Tibial artery (tissue), 4 donors: Measurements from ENCODE around the gene UGT2B15.
"Not testable (repeated sequence)": the region's sequence is repeated elsewhere in the genome, so short reads cannot be mapped to it uniquely, and the experiment has no call there.

ENCODE experiments used
- DNase-seq, 2 donors: peaks; one replicate each; pipeline ENCODE4 v3.0.0-alpha.2; 2019
- H3K27ac ChIP-seq, 2 donors: fragments of 200-600 bp; sonication (generic) in 1 of 2; 1 replicate in 1 of 2; 2 replicates in 1 of 2; pipeline ENCODE4 v1.5.1; 2018 to 2019; ENCODE audit warnings: mild to moderate bottlenecking in 1 of 2
- H3K27me3 ChIP-seq, 2 donors: fragments of 200-600 bp; sonication (generic) in 1 of 2; one replicate each; pipeline versions ENCODE4 v1.5.1 to v1.6.0; 2016 to 2019
- H3K36me3 ChIP-seq, 3 donors: fragments of 200-600 bp; sonication (generic) in 2 of 3; one replicate each; pipeline ENCODE4 v1.5.1; 2016 to 2019; ENCODE audit warnings: mild to moderate bottlenecking in 2 of 3
- H3K4me1 ChIP-seq, 4 donors: fragments of 200-600 bp; sonication (generic) in 2 of 4; 1 replicate in 3 of 4; 2 replicates in 1 of 4; pipeline ENCODE4 v1.5.1; 2016 to 2019
- H3K4me3 ChIP-seq, 2 donors: fragments of 200-600 bp; sonication (generic) in 1 of 2; 1 replicate in 1 of 2; 2 replicates in 1 of 2; pipeline ENCODE4 v1.5.1; 2018 to 2019; ENCODE audit warnings: mild to moderate bottlenecking in 2 of 2
- H3K9me3 ChIP-seq, 3 donors: fragments of 200-600 bp; sonication (generic) in 1 of 3; one replicate each; pipeline ENCODE4 v1.5.1; 2016 to 2019
- intact Hi-C: fragments of 100-400 bp; cut with DNase I; formaldehyde crosslinking; loops from one replicate; pipeline ENCODE4 v1.15.0; 2023; ENCODE audit warnings: low total_unique reads
- TF ChIP-seq, protein P1 (sequence below), 2 experiments: fragments of 200-600 bp in 1 of 2; fragments of 450-650 bp in 1 of 2; IDR thresholded peaks; one replicate each; pipeline ENCODE4 v1.5.1; 2017 to 2019; ENCODE audit warnings: antibody characterized with exemption in 2 of 2, mild to moderate bottlenecking in 1 of 2, moderate library complexity in 1 of 2

Gene UGT2B15

DNA sequence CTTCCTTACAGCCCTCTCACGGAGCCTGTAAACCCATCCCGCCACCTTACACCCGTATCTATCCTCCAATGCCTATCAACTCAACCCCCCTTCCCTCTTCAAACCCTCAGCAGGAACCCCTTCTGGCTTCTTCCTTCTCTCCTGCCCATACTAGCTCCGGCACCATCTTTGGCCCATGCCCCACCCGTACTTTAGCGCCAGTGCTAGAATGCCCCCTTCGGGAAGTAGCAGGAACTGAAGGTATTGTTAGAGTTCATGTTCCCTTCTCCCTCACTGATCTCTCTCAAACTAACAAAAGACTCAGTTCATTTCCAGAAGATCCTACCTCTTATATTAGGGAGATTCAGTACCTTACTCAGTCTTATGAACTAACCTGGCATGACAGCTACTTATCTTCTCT is 2.7 kb upstream of the UGT2B15 start:
- intact Hi-C loops, result no loop called here
- Histone ChIP-seq H3K9me3 (no peaks in the 10 kb centered on the region), H3K4me3 (no peak overlapping the region), H3K27ac (no peak overlapping the region), H3K4me1 (no peaks in the 10 kb centered on the region), H3K27me3 (no peaks in the 10 kb centered on the region), H3K36me3 (no peaks in the 10 kb centered on the region)
- TF ChIP-seq, protein P1, sequence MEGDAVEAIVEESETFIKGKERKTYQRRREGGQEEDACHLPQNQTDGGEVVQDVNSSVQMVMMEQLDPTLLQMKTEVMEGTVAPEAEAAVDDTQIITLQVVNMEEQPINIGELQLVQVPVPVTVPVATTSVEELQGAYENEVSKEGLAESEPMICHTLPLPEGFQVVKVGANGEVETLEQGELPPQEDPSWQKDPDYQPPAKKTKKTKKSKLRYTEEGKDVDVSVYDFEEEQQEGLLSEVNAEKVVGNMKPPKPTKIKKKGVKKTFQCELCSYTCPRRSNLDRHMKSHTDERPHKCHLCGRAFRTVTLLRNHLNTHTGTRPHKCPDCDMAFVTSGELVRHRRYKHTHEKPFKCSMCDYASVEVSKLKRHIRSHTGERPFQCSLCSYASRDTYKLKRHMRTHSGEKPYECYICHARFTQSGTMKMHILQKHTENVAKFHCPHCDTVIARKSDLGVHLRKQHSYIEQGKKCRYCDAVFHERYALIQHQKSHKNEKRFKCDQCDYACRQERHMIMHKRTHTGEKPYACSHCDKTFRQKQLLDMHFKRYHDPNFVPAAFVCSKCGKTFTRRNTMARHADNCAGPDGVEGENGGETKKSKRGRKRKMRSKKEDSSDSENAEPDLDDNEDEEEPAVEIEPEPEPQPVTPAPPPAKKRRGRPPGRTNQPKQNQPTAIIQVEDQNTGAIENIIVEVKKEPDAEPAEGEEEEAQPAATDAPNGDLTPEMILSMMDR (IDR thresholded peaks at IDR 0.05), result no peak
- DNase-seq, result no peak

DNA sequence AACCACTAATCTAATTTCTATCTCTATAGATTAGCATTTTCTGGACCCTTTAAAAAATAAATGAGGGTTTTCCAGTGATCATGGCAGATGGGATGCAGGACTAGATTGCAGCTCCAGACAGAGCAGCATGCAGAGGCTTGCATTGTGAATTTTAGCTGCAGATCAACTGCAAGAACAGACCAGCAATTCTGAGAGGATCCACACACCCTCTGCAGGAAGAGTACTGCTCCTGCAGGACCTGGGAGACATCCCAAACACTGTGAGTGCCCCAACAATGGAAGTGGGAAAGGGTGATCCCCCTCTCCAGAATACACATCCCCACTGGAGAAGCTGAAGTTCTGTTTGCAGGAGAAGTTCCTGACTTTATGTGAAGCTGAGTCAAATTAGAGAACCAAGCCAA is 765 bp upstream of the UGT2B15 start:
- DNase-seq, H3K27ac ChIP-seq, H3K27me3 ChIP-seq, H3K4me3 ChIP-seq, intact Hi-C loops, H3K36me3 ChIP-seq, H3K9me3 ChIP-seq, H3K4me1 ChIP-seq: not testable (repeated sequence)

DNA sequence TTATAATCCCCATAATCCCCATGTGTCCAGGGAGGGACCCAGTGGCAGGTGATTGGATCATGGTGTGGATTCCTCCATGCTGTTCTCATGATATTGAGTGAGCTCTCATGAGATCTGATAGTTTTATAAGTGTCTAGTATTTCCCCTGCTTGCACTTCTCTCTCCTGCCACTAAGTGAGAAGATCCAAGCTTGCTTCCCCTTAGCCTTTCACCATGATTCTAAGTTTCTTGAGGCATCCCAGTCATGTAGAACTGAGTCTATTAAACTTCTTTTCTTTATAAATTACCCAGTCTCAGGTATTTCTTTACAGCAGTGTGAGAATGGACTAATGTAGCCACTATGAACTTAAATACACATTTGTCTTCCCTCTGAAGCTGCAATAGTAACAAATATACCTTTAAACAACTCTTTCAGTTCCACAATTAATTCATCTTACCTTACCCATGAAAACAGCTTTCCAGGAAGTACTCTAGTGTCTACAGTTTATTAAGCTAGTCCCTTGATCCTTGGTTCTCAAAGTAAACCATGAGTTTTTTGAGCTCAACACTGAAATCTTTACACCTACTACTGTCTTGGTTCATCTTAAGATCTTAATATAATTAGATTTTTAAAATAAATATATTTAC is 1.8 kb downstream of the UGT2B15 start:
- H3K36me3 ChIP-seq, H3K27me3 ChIP-seq, H3K4me3 ChIP-seq, H3K27ac ChIP-seq, intact Hi-C loops, H3K4me1 ChIP-seq, DNase-seq, H3K9me3 ChIP-seq: not testable (repeated sequence)

DNA sequence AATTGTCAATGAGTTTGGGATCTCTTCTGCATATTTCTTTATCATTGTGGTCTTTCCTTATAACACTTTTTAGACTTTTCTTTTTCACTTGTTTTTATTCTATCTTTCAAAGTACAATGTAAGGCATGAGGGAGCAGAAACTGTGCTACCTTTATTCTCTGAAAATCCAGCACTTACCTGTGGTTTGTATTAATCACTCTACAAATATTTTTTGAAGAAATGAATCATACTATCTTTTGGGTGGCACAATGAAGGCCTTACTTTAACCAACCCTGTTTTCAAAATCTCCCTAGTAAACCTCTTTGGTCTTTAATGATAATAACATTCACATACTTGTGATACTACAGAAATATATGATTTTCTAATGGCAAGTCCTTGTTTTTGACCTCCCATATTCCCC is 2.9 kb downstream of the UGT2B15 start:
- H3K27me3 ChIP-seq, intact Hi-C loops, H3K27ac ChIP-seq, H3K36me3 ChIP-seq, H3K4me1 ChIP-seq, H3K9me3 ChIP-seq, H3K4me3 ChIP-seq, DNase-seq: not testable (repeated sequence)

DNA sequence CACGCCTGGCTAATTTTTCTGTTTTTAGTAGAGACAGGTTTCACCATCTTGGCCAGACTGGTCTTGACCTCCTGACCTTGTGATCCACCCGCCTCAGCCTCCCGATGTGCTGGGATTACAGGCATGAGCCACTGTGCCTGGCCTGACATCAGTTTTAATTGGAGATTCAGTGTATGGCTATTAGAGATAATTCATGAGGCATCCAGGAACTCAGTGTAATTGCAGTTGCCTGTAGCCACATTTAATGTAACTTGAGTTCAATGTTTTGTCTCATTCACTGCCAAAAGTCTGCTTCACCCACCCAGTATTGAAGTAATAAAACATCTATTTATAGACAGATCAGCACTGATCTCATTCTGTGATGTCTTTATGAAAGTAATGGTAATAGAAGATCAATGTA is 5.7 kb downstream of the UGT2B15 start:
- intact Hi-C loops, H3K36me3 ChIP-seq: not testable (repeated sequence)

DNA sequence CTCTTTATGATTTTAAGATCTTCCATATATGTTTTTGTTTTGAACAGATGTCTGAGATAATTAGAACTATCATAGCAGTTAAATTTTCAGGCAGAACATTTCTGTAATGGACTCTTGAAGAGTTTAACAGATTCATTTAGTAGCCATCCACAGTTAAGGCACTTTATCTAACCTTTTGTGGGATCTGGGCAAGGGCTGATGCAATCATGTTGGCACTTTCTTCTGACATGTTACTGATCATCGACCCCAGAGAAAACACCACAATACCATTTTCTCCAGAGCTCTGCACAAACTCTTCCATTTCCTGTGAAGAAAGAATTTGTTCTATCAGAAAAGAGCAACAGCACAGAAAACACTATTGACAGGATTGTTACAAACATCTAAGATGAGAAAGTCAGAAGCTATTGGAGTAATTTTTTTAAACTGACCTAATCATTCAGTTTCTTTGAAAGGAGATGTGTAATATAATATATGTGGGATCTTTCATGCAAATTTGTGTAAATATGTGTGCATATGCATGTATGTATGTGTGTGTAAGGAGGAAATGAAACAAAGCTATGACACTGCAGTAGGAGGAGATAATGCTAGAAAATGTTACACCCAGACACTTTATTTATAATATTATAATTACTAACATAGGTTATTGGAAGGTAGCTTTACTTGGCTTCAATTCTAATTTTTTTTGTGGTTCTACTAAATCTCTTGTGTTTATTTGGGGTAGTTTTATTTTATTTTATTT is 7.4 kb downstream of the UGT2B15 start:
- H3K4me1 ChIP-seq, H3K4me3 ChIP-seq, H3K9me3 ChIP-seq, DNase-seq, intact Hi-C loops, H3K27ac ChIP-seq, H3K36me3 ChIP-seq, H3K27me3 ChIP-seq: not testable (repeated sequence)

More for the DNA sequence above, 5.7 kb downstream of the UGT2B15 start:
- H3K4me3 ChIP-seq, DNase-seq, H3K27ac ChIP-seq, H3K27me3 ChIP-seq, H3K4me1 ChIP-seq, H3K9me3 ChIP-seq: not testable (repeated sequence)

DNA sequence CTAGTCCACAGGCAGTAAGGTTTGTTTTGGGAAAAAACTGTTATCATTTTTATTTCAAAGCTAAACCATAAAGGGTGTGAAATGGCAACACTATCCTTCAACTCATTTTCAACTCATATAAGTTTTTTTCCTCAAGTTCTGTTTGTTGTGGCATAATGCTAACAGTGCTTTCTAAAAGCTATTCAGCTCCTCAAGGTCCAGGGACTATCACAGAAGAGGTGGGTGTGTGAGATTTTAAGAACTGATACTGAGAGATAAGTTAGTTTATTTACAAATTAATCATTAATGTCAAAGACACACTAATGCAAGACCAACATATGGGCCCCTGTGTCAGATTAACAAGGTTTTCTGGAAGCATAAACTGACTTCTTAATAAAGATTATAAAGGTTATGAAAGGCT is 11.8 kb downstream of the UGT2B15 start:
- Histone ChIP-seq H3K4me3 (no peak overlapping the region), H3K36me3 (no peaks in the 10 kb centered on the region), H3K9me3 (no peaks in the 10 kb centered on the region), H3K27ac (no peak overlapping the region), H3K27me3 (no peaks in the 10 kb centered on the region), H3K4me1 (no peaks in the 10 kb centered on the region)
- intact Hi-C loops, result no loop called here
- DNase-seq, result no peak
- TF ChIP-seq, protein P1 (IDR thresholded peaks at IDR 0.05), result no peak

DNA sequence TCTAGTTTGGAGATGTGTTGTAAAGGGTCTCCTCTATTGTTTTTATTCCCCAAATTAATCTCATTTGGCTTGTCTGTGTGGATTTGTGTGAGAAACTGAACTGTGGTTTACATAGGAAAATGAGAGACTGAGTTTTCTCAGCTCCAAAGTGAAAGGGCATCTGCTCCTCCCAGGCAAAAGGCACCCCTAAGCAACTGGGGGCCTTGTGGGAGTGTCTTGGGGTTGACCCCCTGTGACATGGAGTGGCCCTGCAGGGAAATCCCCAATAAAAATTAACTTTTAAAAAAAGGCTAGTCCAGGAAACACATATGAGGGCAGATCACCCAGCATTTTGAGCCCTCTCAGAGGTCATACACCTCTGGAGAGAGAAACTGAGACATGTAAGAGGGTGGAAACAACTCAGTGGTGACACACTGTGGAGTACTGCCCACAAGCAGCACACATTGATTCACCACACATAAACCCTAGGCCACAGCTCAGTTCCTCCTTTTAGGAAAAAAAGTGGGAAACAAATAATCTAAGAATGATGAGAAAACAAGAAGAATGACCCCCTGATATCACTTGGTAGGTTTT is 13.3 kb downstream of the UGT2B15 start:
- H3K27ac ChIP-seq, H3K4me1 ChIP-seq, DNase-seq, H3K27me3 ChIP-seq, intact Hi-C loops, H3K36me3 ChIP-seq, H3K9me3 ChIP-seq, H3K4me3 ChIP-seq: not testable (repeated sequence)

DNA sequence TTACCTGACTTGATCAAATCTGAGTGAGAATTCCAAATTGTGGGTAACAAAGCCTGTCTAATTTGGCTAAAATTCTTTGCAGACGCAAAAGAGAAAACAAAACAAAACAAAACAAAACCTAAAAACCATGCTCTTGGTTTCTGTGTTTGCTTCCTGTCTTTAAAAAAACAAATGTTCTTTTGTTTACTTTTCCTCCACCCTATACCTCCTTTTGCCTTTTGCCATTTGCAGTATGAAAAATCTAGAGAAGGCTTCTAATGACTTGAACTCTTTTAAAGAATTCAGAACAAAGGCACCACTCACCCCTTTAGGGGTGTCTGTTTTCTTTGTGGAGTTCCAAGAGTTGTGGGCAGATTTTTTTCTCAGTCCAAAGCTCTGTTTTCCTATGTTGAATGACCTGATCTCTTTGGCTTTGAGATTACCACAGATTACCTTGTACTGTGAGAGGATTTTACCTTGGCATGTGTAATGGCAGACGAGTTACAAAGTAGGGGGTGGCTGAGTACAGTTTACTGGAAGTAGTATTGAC is 13.9 kb downstream of the UGT2B15 start:
- H3K4me3 ChIP-seq, DNase-seq, H3K4me1 ChIP-seq, intact Hi-C loops, H3K27ac ChIP-seq, H3K9me3 ChIP-seq, H3K36me3 ChIP-seq, H3K27me3 ChIP-seq: not testable (repeated sequence)
